Ishikawa (cell line): ENCODE results near the gene MARCKS.

Source experiments
- CEBPB ChIP-seq: IDR thresholded peaks from 2 replicates; pipeline ENCODE4 v1.6.1; 2012
- CREB1 ChIP-seq: IDR thresholded peaks from 2 replicates; pipeline ENCODE4 v1.6.1; 2012; ENCODE audit warnings: low read depth
- EGR1 ChIP-seq: IDR thresholded peaks from 2 replicates; pipeline ENCODE4 v1.6.1; 2012
- EP300 ChIP-seq: IDR thresholded peaks from 2 replicates; pipeline ENCODE4 v1.6.1; 2012; ENCODE audit warnings: borderline replicate concordance
- FOXM1 ChIP-seq: IDR thresholded peaks from 2 replicates; pipeline ENCODE4 v1.6.1; 2012; ENCODE audit warnings: low read depth, borderline replicate concordance
- MAX ChIP-seq: IDR thresholded peaks from 2 replicates; pipeline ENCODE4 v1.6.1; 2012
- NFIC ChIP-seq: IDR thresholded peaks from 2 replicates; pipeline ENCODE4 v1.6.1; 2012
- RAD21 ChIP-seq: IDR thresholded peaks from 2 replicates; pipeline ENCODE4 v1.6.1; 2012; ENCODE audit warnings: low read depth
- REST ChIP-seq: IDR thresholded peaks from 2 replicates; pipeline ENCODE4 v1.6.1; 2012; ENCODE audit warnings: low read depth, mild to moderate bottlenecking
- TAF1 ChIP-seq: IDR thresholded peaks from 2 replicates; pipeline ENCODE4 v1.6.1; 2012; ENCODE audit warnings: low read depth, mild to moderate bottlenecking
- TCF12 ChIP-seq: IDR thresholded peaks from 2 replicates; pipeline ENCODE4 v1.6.1; 2012; ENCODE audit warnings: low read depth
- TEAD4 ChIP-seq: IDR thresholded peaks from 2 replicates; pipeline ENCODE4 v1.6.1; 2012
- USF1 ChIP-seq: IDR thresholded peaks from 2 replicates; pipeline ENCODE4 v1.6.1; 2012
- YY1 ChIP-seq: IDR thresholded peaks from 2 replicates; pipeline ENCODE4 v1.6.1; 2012; ENCODE audit warnings: low read depth
- ZBTB7A ChIP-seq: IDR thresholded peaks from 2 replicates; pipeline ENCODE4 v1.6.1; 2012; ENCODE audit warnings: low read depth

Gene MARCKS

GRCh38 chr6:113901482-113901881 lies 44.3 kb downstream of the MARCKS start:
- TF ChIP-seq TAF1 (no peak), ZBTB7A (no peak), EP300 (no peak), CREB1 (no peak), REST (no peak), CEBPB (no peak), FOXM1 (no peak), NFIC (no peak), RAD21 (no peak), EGR1 (no peak), TCF12 (no peak), YY1 (no peak), MAX (no peak)

GRCh38 chr6:113903666-113904330 lies 46.7 kb downstream of the MARCKS start:
- TF ChIP-seq TCF12 (no peak), TEAD4 (no peak), ZBTB7A (no peak), NFIC (no peak), CEBPB (no peak), FOXM1 (no peak), EGR1 (no peak), RAD21 (no peak), EP300 (no peak), TAF1 (no peak), CREB1 (no peak)

- no peak for TF ChIP-seq REST
- TF ChIP-seq EP300: no peak
- TF ChIP-seq RAD21: no peak
- no peak for TF ChIP-seq YY1
- TF ChIP-seq EGR1: no peak
- no peak for TF ChIP-seq FOXM1
- no peak for TF ChIP-seq USF1
- TF ChIP-seq TCF12: no peak
- TF ChIP-seq TAF1: no peak
- no peak for TF ChIP-seq CREB1
- TF ChIP-seq ZBTB7A: no peak
- TF ChIP-seq NFIC: no peak
- TF ChIP-seq CEBPB: no peak
- TF ChIP-seq MAX: no peak
- no peak for TF ChIP-seq TEAD4
Measured at GRCh38 chr6:113907102-113907815, 50.1 kb downstream of the MARCKS start.

GRCh38 chr6:113908801-113909200 lies 51.7 kb downstream of the MARCKS start:
- no peak for TF ChIP-seq FOXM1
- TF ChIP-seq REST: no peak
- TF ChIP-seq TAF1: no peak
- TF ChIP-seq ZBTB7A: no peak
- no peak for TF ChIP-seq TCF12
